ENCODE data around the gene SLC34A1. TPM values are rescaled to one million over a fixed set of nuclear protein-coding genes. Genes with fewer than 3 reads are reported as not detected.

SLC34A1 gene
- total RNA-seq, 1 experiment from 2014 or later = not detected

DNA sequence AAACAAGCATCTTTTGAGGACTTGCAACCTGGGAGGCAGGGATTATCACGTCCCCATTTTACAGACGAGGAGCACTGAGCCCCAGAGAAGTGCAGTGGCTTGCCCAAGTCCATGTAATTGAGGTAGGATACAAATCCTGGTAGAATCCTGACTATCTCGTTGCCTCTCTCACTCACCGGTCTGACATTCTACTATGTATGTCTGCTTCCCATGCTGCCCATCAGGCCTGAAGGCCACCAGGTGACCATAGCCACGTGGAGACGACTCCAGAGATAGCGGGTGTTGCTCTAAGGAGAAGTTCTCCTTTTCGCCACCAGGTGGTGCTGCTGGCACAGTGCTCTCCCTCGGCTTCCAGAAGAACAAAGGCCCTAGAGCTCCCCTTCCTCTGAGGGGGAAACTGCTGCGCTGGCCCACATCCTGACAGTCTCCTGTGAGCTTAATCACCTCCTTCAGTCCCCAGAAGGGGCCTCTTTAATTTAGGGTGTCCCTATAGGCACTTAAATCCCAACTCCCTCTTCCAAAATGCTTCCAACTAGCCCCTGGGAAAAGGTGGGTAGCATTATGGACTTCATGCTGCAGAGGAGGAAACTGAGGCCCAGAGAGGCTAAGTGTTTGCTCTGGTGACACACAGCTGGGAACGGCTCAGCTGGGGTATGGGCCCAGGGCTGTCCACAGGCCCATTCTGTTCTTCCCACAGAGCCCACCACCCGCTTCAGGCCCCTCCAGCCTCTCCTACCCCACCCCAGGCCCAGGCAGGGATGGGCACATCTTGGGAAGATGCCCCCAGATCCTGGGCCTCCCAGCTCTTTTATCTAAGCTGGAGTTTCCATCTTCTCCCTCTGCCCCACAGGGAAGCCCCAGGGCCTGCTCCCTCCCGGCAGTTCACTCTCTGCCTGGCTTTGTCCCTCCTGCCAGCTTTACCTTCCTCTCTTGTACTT, 6.4 kb downstream of the SLC34A1 start:
- intact Hi-C loops (cut with micrococcal nuclease; ENCODE audit: unreplicated experiment) = loop anchor here (1.0 to 2.0 kb wide), 5 partner anchors 11 to 72 kb away; no protein-coding TSS in a partner anchor
- no peak overlapping the region for H3K4me3 ChIP-seq (ENCODE audit: low read depth, low read length)
- Mint-ChIP-seq H3K27me3 (ENCODE audit: insufficient read depth, unreplicated experiment) (peaks cover 3% of the 10 kb centered on the region), H3K36me3 (ENCODE audit: insufficient read depth, unreplicated experiment) (peaks cover 12% of the 10 kb centered on the region), H3K9me3 (ENCODE audit: unreplicated experiment) (no peaks in the 10 kb centered on the region), H3K4me3 (ENCODE audit: unreplicated experiment) (peak overlapping the region; percentile 43), H3K4me1 (ENCODE audit: low read depth, unreplicated experiment) (peaks cover 16% of the 10 kb centered on the region), H3K27ac (ENCODE audit: unreplicated experiment) (peak overlapping the region; percentile 53)
- no peaks in the 10 kb centered on the region for H3K27me3 ChIP-seq (replicated peaks; ENCODE audit: control insufficient read depth, insufficient read depth, low read length)
- ChIA-PET POLR2A (interaction anchor here (1.7 to 2.3 kb wide), 3 partner anchors 12 to 39 kb away, joined by 4 to 13 read pairs (median 4); partner anchors contain the start of gene LMAN2), CTCF (interaction anchor here (0.5 to 4.7 kb wide), 29 partner anchors 12 to 870 kb away, joined by 3 to 148 read pairs (median 4); partner anchors contain the start of genes GRK6, LMAN2, PDLIM7 and PFN3)
- H3K36me3 ChIP-seq (ENCODE audit: control insufficient read depth, insufficient read depth, low read length) = no peaks in the 10 kb centered on the region
- peaks cover 22% of the 10 kb centered on the region for H3K4me1 ChIP-seq
- TF ChIP-seq, protein P1, sequence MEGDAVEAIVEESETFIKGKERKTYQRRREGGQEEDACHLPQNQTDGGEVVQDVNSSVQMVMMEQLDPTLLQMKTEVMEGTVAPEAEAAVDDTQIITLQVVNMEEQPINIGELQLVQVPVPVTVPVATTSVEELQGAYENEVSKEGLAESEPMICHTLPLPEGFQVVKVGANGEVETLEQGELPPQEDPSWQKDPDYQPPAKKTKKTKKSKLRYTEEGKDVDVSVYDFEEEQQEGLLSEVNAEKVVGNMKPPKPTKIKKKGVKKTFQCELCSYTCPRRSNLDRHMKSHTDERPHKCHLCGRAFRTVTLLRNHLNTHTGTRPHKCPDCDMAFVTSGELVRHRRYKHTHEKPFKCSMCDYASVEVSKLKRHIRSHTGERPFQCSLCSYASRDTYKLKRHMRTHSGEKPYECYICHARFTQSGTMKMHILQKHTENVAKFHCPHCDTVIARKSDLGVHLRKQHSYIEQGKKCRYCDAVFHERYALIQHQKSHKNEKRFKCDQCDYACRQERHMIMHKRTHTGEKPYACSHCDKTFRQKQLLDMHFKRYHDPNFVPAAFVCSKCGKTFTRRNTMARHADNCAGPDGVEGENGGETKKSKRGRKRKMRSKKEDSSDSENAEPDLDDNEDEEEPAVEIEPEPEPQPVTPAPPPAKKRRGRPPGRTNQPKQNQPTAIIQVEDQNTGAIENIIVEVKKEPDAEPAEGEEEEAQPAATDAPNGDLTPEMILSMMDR (IDR thresholded peaks at IDR 0.05; ENCODE audit: insufficient read depth in 1 of 2, low read depth in 1 of 2, low read length in 1 of 2, severe bottlenecking in 1 of 2, unreplicated experiment in 1 of 2) = peak; percentile 92 to 98
- BruUV-seq (replicated peaks) = no TSS peak
- H3K9me3 ChIP-seq = no peaks in the 10 kb centered on the region
- peak; percentile 89 to 92 for DNase-seq

DNA sequence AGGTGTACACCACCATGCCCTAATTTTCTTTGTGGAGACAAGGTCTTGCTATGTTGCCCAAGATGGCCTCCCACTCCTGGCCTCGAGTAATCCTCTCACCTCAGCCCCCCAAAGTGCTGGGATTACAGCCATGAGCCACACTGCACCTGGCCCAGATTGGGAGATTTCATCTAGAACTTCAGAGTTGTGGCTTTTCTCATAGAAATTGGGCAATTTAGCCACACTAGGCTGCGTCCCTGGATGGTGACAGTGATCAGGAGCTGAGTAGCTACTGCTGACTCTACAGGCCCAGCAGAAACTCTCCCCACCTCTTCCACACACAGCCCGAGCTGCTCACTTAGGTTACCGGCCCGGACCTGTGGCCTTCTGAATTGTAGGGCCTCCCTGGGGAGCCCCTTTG, 8.5 kb downstream of the SLC34A1 start:
- Mint-ChIP-seq H3K27me3 (ENCODE audit: insufficient read depth, unreplicated experiment) (peaks cover 3% of the 10 kb centered on the region), H3K4me1 (ENCODE audit: low read depth, unreplicated experiment) (peaks cover 16% of the 10 kb centered on the region), H3K36me3 (ENCODE audit: insufficient read depth, unreplicated experiment) (peaks cover 12% of the 10 kb centered on the region), H3K27ac (ENCODE audit: unreplicated experiment) (no peak overlapping the region), H3K9me3 (ENCODE audit: unreplicated experiment) (no peaks in the 10 kb centered on the region), H3K4me3 (ENCODE audit: unreplicated experiment) (no peak overlapping the region)
- no peaks in the 10 kb centered on the region for H3K27me3 ChIP-seq (replicated peaks; ENCODE audit: control insufficient read depth, insufficient read depth, low read length)
- no peak for DNase-seq
- ChIA-PET CTCF (interaction anchor here (1.2 to 1.7 kb wide), 2 partner anchors 10 to 22 kb away, joined by 4 to 8 read pairs; no protein-coding TSS in a partner anchor), POLR2A (no interaction called here)
- H3K4me3 ChIP-seq (ENCODE audit: low read depth, low read length) = no peak overlapping the region
- no peaks in the 10 kb centered on the region for H3K36me3 ChIP-seq (ENCODE audit: control insufficient read depth, insufficient read depth, low read length)
- H3K9me3 ChIP-seq = no peaks in the 10 kb centered on the region
- no TSS peak for BruUV-seq (replicated peaks)
- TF ChIP-seq, protein P1 (IDR thresholded peaks at IDR 0.05; ENCODE audit: insufficient read depth in 1 of 2, low read depth in 1 of 2, low read length in 1 of 2, severe bottlenecking in 1 of 2, unreplicated experiment in 1 of 2) = no peak
- H3K4me1 ChIP-seq = peaks cover 22% of the 10 kb centered on the region
- intact Hi-C loops (cut with micrococcal nuclease; ENCODE audit: unreplicated experiment) = no loop called here

DNA sequence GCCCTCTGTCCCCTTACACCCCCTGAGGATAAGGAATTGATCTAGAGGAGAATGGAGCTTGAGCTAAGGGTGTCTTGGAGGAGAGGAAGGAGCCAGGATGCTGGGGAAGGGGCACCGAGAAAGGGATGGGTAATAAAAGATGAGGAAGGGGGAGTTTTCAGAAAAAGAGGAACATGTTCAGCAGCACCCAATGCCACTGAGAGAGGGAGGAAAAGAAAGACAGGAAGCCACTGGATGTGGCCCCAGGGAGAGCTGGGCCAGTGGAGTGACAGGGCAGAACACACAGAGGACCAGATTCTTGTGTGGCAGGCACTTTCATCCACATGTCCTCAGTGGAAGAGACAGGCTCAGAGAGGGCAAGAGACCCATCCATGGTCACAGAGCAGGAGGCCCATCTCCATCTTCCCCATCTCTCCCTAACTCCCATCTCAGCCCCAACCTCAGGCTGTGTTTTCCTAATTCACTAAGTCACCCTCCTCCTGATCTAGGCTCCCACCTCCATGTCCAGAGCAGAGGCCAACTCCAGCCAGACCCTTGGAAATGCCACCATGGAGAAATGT, 9.1 kb downstream of the SLC34A1 start:
- DNase-seq = no peak
- Mint-ChIP-seq H3K36me3 (ENCODE audit: insufficient read depth, unreplicated experiment) (peaks cover 12% of the 10 kb centered on the region), H3K27ac (ENCODE audit: unreplicated experiment) (no peak overlapping the region), H3K4me1 (ENCODE audit: low read depth, unreplicated experiment) (peaks cover 16% of the 10 kb centered on the region), H3K4me3 (ENCODE audit: unreplicated experiment) (no peak overlapping the region), H3K27me3 (ENCODE audit: insufficient read depth, unreplicated experiment) (peaks cover 3% of the 10 kb centered on the region), H3K9me3 (ENCODE audit: unreplicated experiment) (no peaks in the 10 kb centered on the region)
- POLR2A ChIA-PET = no interaction called here
- CTCF ChIA-PET = interaction anchor here (0.6 to 1.7 kb wide), 3 partner anchors 9 to 23 kb away, joined by 3 to 8 read pairs (median 4); no protein-coding TSS in a partner anchor
- Histone ChIP-seq H3K27me3 (replicated peaks; ENCODE audit: control insufficient read depth, insufficient read depth, low read length) (no peaks in the 10 kb centered on the region), H3K36me3 (ENCODE audit: control insufficient read depth, insufficient read depth, low read length) (no peaks in the 10 kb centered on the region), H3K4me3 (ENCODE audit: low read depth, low read length) (no peak overlapping the region), H3K4me1 (peaks cover 20% of the 10 kb centered on the region), H3K9me3 (no peaks in the 10 kb centered on the region)
- intact Hi-C loops (cut with micrococcal nuclease; ENCODE audit: unreplicated experiment) = no loop called here
- TF ChIP-seq, protein P1 (IDR thresholded peaks at IDR 0.05; ENCODE audit: insufficient read depth in 1 of 2, low read depth in 1 of 2, low read length in 1 of 2, severe bottlenecking in 1 of 2, unreplicated experiment in 1 of 2) = no peak
- BruUV-seq (replicated peaks) = no TSS peak
